NCI-H226 (cell line): ENCODE measurements around the gene METTL13.

Experiments
- DNase-seq: peaks from one replicate; pipeline ENCODE4 v3.0.0-alpha.2; 2015

The METTL13 gene, protein sequence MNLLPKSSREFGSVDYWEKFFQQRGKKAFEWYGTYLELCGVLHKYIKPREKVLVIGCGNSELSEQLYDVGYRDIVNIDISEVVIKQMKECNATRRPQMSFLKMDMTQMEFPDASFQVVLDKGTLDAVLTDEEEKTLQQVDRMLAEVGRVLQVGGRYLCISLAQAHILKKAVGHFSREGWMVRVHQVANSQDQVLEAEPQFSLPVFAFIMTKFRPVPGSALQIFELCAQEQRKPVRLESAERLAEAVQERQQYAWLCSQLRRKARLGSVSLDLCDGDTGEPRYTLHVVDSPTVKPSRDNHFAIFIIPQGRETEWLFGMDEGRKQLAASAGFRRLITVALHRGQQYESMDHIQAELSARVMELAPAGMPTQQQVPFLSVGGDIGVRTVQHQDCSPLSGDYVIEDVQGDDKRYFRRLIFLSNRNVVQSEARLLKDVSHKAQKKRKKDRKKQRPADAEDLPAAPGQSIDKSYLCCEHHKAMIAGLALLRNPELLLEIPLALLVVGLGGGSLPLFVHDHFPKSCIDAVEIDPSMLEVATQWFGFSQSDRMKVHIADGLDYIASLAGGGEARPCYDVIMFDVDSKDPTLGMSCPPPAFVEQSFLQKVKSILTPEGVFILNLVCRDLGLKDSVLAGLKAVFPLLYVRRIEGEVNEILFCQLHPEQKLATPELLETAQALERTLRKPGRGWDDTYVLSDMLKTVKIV

DNA sequence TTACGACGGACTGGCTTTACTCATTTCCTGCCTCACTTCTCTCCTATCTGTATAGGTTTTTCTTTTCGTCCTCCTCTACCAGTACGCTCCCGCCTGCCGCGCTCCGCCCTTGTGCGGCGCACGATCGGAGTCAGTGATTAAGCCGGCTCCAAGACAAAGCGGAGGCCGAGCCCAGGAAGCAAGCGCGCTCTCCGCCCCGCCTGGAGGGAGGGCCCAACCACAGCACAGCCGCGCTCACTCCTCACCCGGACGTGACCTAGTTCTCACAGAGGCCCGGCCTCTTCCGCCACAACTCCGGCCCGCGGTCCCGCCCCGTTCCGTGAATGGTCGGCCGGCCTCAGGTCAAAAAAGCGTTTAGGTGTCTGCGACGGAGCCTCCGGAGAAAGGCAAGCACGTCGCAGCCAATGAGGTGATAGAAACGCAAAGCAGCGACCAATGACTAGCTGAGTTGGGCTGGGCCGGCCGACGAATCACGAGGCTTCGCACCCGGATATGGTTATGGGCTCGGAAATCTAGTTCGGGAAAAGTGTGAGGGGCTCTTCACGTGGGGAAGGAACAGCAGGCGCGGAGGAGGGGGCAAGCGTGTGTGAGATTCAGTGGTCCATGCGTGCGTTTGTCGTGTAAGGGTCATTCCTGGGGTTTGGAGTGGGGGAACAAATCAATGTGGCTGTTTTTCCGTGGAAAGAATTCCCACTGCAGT lies at the start of gene METTL13:
Gene METTL13, plus strand, starts transcription at position 485 of the 700 bp plus-strand sequence. CDS start 308 bp downstream, outside the sequence.
- peak; percentile 100 for DNase-seq

GRCh38 chr1:171736196-171736595 lies 45.3 kb upstream of the METTL13 start:
- no peak for DNase-seq

DNA sequence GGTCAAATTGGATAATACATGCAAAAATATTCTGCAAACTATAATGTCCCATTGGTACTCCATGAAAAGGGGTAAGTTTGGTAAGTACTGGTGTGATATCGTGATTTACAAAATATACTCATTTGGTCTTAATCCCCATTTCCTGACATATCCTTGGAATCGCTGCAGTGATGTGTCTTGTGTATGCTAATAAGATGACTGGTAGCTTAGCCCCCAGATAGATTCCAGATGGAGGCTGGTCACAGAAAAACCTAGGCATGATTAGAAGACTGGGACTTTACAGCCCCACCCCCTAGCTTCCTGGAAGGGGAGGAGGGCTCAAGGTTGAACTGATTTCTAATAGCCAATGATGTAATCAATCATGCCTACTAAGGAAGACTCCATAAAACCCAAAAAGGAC lies 42.5 kb upstream of the METTL13 start:
- no peak for DNase-seq

GRCh38 chr1:171739656-171740055 lies 41.8 kb upstream of the METTL13 start:
- DNase-seq, result no peak

DNA sequence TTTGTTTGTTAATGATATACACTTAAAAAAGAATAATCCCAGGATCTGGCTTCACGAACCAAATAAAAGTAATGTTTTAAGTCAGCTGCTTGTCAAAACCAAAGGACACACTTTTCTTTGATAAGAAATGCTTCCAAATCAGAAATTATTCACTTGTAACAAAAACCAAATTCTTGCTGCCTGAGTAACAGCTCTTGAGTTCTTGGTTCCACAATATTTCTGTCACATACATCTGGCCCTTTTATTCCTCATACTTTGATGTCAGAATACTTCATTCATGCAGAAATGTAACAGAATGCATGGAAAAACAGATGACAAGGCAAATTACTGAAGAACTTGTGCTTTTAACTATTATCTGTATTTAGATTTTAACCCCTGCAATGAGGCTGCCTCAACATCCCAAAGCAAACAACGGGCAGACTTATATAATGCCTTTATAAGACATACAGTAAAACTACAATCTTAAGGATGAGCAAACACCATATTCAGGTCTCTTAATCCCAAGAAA lies 41.0 kb upstream of the METTL13 start:
- no peak for DNase-seq

GRCh38 chr1:171740987-171741871 lies 40.2 kb upstream of the METTL13 start:
- DNase-seq, result no peak

DNA sequence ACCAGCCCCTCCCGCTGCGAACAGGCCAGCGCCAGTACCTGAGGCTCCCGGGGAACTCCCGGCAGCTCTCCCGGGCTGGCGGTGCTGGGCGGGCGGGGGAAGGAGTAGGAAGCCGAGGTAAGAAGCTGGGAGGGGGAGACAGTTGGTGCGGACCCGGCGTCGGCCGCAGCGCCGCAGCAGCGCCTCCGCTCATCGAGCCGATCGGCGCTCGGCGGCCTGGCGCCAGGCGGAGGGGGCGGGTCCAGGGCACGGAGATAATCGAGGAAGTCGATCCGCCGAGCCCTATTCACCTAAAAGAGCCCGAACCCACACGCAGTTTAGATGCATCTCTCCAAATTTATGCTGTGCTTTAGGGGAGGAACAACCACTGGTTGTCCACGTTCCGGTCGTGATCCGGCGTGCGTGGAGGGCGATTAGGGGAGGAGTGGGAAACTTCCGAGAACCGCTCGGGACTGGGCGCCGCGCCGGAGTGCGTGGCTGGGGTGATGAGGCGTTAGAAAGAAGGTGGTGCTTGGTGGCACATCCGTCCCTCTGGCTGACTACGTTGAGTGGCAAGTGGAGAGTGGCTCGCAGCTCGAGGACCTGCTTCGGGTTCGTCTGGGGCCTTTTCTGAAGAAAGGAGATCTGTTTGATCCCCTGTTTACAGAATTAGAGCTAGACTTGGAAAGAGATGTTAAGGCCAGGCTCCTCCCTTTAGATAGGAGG lies 39.4 kb upstream of the METTL13 start, which contains the start of gene VAMP4:
Gene VAMP4, minus strand, starts transcription at position 194 of the 705 bp plus-strand sequence. CDS start 3,651 bp downstream, outside the sequence.
- DNase-seq, result peak; percentile 76

DNA sequence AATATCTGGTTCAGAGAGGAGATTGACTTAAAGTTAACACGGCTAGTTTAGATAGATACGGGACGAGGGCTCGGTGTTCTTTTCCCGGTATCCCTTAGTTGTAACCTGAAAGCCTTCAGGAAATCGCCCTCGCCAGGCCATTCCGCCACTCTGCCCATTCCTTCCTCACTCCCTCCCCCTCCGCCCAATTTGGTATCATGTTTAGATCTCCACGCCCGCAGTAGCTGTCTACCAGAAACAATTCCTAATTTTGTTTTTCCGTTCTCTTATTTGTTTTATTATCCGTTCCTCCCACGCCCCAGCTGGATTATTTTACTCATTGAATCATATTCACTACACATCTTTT lies 38.9 kb upstream of the METTL13 start:
- peak; percentile 8 for DNase-seq

DNA sequence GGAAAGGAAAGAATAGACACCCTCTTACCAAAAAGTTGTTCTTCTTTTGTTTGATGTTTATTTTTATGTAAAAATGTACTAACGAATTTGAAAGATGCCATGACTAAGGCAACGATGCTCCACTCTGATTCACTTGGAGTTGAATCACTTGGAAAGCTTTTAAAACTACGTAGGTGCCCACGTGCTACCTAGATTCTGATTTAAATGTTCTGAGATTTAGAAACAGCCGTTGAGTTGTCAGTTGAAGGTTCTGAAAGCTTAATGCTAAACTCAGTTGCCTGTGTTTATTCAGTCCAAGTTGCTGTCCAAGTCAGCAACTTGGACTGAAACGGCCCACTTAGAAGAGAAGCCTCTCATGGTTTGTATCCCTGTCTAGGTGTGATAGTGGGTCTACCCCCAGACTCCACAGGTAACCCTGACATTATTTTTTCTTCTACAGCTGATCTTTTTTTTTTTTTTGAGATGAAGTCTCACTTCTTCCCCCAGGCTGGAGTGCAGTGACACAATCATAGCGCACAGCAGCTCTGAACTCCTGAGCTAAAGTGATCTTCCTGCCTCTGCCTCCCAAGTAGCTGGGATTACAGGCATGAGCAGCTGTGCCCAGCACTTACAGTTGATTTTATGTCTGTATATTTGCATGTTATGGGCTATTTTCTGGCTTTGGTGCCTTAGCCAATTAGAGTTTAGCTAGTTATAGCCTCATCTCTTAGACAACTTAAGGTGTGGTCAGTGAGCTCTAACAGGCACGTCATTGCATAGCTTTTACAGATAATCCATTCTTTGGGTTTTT lies 38.2 kb upstream of the METTL13 start:
- DNase-seq, result no peak

- DNase-seq, result no peak
Measured at GRCh38 chr1:171744986-171745385, 36.5 kb upstream of the METTL13 start.

DNA sequence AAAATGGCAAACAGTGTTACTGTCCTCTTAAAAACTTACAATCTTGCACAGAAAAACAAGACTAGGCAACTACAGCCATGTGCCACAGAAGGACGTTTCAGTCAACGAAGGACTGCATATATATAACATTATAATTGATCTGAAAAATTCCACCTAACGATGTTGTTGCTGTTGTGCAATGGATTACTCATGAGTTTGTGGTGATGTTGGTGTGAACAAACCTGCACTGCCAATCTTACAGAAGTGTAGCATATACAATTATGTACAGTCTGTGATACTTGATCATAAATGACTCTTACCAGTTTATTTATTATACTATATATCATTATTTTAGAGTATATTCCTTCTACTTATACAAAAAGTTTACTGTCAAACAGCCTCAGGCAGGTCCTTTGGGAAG lies 32.8 kb upstream of the METTL13 start:
- no peak for DNase-seq

GRCh38 chr1:171751221-171751620 lies 30.2 kb upstream of the METTL13 start:
- DNase-seq, result no peak

- DNase-seq, result no peak
Measured at GRCh38 chr1:171753182-171753581, 28.3 kb upstream of the METTL13 start.

GRCh38 chr1:171753685-171754352 lies 27.6 kb upstream of the METTL13 start:
- DNase-seq, result no peak

DNA sequence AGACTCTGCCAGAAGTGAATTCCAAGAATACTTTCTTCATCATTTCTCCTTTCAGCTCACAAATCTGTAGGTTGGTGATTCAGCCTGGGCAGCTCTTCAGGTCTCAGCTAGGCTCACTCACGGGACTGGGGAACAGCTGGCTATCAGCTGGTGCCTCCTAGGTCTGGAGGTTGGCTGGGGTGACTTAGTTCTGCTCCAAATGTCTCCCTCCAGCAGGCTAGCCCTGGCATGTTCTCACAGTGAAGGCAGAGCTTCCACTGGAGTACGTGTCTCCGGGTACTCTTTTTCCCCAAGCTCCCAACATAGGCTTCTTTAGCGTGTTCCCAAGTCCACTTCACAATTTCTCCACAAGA lies 27.1 kb upstream of the METTL13 start:
- DNase-seq, result peak; percentile 36

- DNase-seq, result no peak
Measured at GRCh38 chr1:171754971-171755370, 26.5 kb upstream of the METTL13 start.

- DNase-seq, result no peak
Measured at GRCh38 chr1:171756856-171757255, 24.6 kb upstream of the METTL13 start.

GRCh38 chr1:171758011-171758410 lies 23.4 kb upstream of the METTL13 start:
- no peak for DNase-seq

DNA sequence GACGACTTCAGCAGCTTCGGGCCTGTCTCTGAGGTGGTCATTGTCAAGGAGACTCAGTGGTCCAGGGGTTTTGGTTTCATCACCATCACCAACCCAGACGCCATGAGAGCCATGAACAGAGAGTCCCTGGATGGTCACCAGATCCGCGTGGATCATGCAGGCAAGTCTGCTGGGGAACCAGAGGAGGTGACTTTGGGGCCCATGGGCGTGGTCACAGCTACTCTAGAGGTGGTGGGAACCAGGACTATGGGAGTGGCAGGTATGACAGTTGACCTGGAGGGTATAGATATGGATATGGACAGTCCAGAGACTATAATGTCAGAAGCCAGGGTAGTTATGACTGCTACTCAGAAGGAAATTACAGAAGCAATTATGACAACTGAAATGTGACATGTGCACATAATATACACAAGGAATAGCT lies 19.3 kb upstream of the METTL13 start:
- no peak for DNase-seq

- DNase-seq, result no peak
Measured at GRCh38 chr1:171763764-171764163, 17.7 kb upstream of the METTL13 start.
